Panc1 (cell line): ENCODE measurements around the gene RCL1. TPM values are rescaled to one million over a fixed set of nuclear protein-coding genes. Genes with fewer than 3 reads are reported as not detected.

Experiments
- ATAC-seq: fragments of 200-7000 bp; cut with Tn5 transposase; 2 replicates; pipeline ENCODE4 v1.9.1; 2020; ENCODE audit warnings: mild to moderate bottlenecking, moderate library complexity
- BruUV-seq: library from RNA; stranded (reverse); fragments of 400-500 nt; replicated peaks from 2 replicates; lab custom pipeline; 2021; lab: Mats Ljungman, UMichigan
- CTCF ChIA-PET: fragments of 300-600 bp; sonication (Branson Sonifier 250); formaldehyde crosslinking; loops from one replicate; lab custom pipeline; 2022; ENCODE audit warnings: antibody characterized with exemption; lab: Charles Lee
- POLR2A ChIA-PET: fragments of 300-600 bp; sonication (Branson Sonifier 250); formaldehyde crosslinking; loops from one replicate; lab custom pipeline; 2022; ENCODE audit warnings: antibody characterized with exemption; lab: Charles Lee
- DNase-seq: peaks from one replicate; pipeline ENCODE4 v3.0.0-alpha.2; 2010; ENCODE audit warnings: low read depth, low spot score
- H3K27ac ChIP-seq: 2 replicates; pipeline ENCODE4 v1.5.1; 2011; ENCODE audit warnings: mild to moderate bottlenecking, low read length, inconsistent platforms
- H3K27me3 ChIP-seq: fragments of 200-500 bp; sonication (Bioruptor generic); 2 replicates; pipeline ENCODE4 v1.6.0; 2014; ENCODE audit warnings: low read length, inconsistent platforms; ENCODE audit not compliant: control insufficient read depth, insufficient read depth
- H3K36me3 ChIP-seq: fragments of 200-500 bp; sonication (Bioruptor generic); 2 replicates; pipeline ENCODE4 v1.5.1; 2014; ENCODE audit warnings: inconsistent platforms, mild to moderate bottlenecking, low read length, moderate library complexity; ENCODE audit not compliant: control insufficient read depth, insufficient read depth
- H3K4me1 ChIP-seq: 2 replicates; pipeline ENCODE4 v1.5.1; 2011; ENCODE audit warnings: inconsistent platforms, mild to moderate bottlenecking, low read length, moderate library complexity; ENCODE audit not compliant: control insufficient read depth, insufficient read depth
- H3K4me3 ChIP-seq, 2 experiments: 2 replicates each; pipeline ENCODE4 v1.5.1; 2011 to 2012; ENCODE audit warnings: low read depth in 2 of 2, low read length in 2 of 2, mild to moderate bottlenecking in 2 of 2, inconsistent platforms in 1 of 2, moderate library complexity in 1 of 2
- H3K9me3 ChIP-seq: fragments of 200-500 bp; sonication (Bioruptor generic); 2 replicates; pipeline ENCODE4 v1.5.1; 2014; ENCODE audit warnings: low read depth, mild to moderate bottlenecking, inconsistent platforms, low read length, moderate library complexity; ENCODE audit not compliant: control insufficient read depth, insufficient read depth
- POLR2AphosphoS5 ChIP-seq: IDR thresholded peaks from 2 replicates; pipeline ENCODE4 v1.6.1; 2012; ENCODE audit warnings: mild to moderate bottlenecking, low read depth, low read length, moderate library complexity
- SIN3A ChIP-seq: IDR thresholded peaks from 2 replicates; pipeline ENCODE4 v1.6.1; 2012; ENCODE audit warnings: low read depth, mild to moderate bottlenecking, low read length, moderate library complexity, borderline replicate concordance; ENCODE audit not compliant: insufficient read depth
- TCF7L2 ChIP-seq: IDR thresholded peaks from 2 replicates; pipeline ENCODE4 v1.6.1; 2011; ENCODE audit warnings: mild to moderate bottlenecking, low read depth, low read length, inconsistent platforms
- in situ Hi-C: cut with HindIII; loops from 2 replicates; pipeline ENCODE4 v1.10.0; 2016; ENCODE audit warnings: low sequenced_read_pairs, low pct_unique_long_range_greater_than_20kb
- intact Hi-C: fragments of 100-400 bp; cut with micrococcal nuclease; formaldehyde crosslinking; loops from one replicate; pipeline ENCODE4 v1.10.0; 2022; ENCODE audit not compliant: unreplicated experiment
- total RNA-seq: library from RNA; stranded (reverse); gene quantifications from one replicate; pipeline ENCODE4 v1.2.1, GENCODE V29; 2021; ENCODE audit not compliant: unreplicated experiment
- TF ChIP-seq, protein P1 (sequence below), 2 experiments: IDR thresholded peaks; 2 replicates each; pipeline ENCODE4 v1.6.1; 2011 to 2012; ENCODE audit warnings: low read depth in 2 of 2, control low read depth in 1 of 2, low read length in 1 of 2, mild to moderate bottlenecking in 1 of 2, moderate library complexity in 1 of 2; ENCODE audit not compliant: insufficient read depth in 1 of 2
- TF ChIP-seq, protein P2 (sequence below): fragments of 450-650 bp; IDR thresholded peaks from 2 replicates; pipeline ENCODE4 v1.5.1; 2017; ENCODE audit warnings: mild to moderate bottlenecking

Gene RCL1
- total RNA-seq, 1 experiment from 2014 or later: 11.2 TPM

DNA sequence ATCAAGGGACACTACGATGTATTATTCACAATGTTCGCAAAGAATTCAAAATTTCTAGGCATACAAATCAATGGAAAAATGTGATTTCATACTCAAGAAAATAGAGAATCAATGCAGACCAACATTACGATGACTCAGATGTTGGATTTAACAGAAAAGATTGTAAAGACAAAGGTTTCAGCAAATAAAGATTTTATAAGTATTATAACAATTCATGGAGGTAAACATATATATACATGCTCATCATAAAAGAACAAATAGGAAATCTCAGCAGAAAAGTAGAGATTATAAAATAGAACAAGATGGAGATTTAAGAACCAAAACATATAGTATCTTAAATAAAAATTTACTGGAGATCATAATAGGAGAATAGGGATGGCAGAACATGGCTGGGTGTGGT, 98.9 kb downstream of the RCL1 start:
- intact Hi-C loops: no loop called here
- Histone ChIP-seq H3K27me3 (no peaks in the 10 kb centered on the region), H3K36me3 (no peaks in the 10 kb centered on the region), H3K27ac (no peak overlapping the region), H3K4me3 (no peak overlapping the region), H3K4me1 (no peaks in the 10 kb centered on the region), H3K9me3 (no peaks in the 10 kb centered on the region)
- ATAC-seq: no peak
- no TSS peak for BruUV-seq
- TF ChIP-seq POLR2AphosphoS5 (no peak), TCF7L2 (no peak), SIN3A (no peak)
- TF ChIP-seq, protein P1, sequence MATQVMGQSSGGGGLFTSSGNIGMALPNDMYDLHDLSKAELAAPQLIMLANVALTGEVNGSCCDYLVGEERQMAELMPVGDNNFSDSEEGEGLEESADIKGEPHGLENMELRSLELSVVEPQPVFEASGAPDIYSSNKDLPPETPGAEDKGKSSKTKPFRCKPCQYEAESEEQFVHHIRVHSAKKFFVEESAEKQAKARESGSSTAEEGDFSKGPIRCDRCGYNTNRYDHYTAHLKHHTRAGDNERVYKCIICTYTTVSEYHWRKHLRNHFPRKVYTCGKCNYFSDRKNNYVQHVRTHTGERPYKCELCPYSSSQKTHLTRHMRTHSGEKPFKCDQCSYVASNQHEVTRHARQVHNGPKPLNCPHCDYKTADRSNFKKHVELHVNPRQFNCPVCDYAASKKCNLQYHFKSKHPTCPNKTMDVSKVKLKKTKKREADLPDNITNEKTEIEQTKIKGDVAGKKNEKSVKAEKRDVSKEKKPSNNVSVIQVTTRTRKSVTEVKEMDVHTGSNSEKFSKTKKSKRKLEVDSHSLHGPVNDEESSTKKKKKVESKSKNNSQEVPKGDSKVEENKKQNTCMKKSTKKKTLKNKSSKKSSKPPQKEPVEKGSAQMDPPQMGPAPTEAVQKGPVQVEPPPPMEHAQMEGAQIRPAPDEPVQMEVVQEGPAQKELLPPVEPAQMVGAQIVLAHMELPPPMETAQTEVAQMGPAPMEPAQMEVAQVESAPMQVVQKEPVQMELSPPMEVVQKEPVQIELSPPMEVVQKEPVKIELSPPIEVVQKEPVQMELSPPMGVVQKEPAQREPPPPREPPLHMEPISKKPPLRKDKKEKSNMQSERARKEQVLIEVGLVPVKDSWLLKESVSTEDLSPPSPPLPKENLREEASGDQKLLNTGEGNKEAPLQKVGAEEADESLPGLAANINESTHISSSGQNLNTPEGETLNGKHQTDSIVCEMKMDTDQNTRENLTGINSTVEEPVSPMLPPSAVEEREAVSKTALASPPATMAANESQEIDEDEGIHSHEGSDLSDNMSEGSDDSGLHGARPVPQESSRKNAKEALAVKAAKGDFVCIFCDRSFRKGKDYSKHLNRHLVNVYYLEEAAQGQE (IDR thresholded peaks at IDR 0.05; ENCODE audit: insufficient read depth in 1 of 2, low read depth in 2 of 2, low read length in 1 of 2): no peak
- TF ChIP-seq, protein P2, sequence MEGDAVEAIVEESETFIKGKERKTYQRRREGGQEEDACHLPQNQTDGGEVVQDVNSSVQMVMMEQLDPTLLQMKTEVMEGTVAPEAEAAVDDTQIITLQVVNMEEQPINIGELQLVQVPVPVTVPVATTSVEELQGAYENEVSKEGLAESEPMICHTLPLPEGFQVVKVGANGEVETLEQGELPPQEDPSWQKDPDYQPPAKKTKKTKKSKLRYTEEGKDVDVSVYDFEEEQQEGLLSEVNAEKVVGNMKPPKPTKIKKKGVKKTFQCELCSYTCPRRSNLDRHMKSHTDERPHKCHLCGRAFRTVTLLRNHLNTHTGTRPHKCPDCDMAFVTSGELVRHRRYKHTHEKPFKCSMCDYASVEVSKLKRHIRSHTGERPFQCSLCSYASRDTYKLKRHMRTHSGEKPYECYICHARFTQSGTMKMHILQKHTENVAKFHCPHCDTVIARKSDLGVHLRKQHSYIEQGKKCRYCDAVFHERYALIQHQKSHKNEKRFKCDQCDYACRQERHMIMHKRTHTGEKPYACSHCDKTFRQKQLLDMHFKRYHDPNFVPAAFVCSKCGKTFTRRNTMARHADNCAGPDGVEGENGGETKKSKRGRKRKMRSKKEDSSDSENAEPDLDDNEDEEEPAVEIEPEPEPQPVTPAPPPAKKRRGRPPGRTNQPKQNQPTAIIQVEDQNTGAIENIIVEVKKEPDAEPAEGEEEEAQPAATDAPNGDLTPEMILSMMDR: no peak
- CTCF ChIA-PET: no interaction called here
- POLR2A ChIA-PET: no interaction called here
- in situ Hi-C loops: no loop called here
- DNase-seq: no peak

DNA sequence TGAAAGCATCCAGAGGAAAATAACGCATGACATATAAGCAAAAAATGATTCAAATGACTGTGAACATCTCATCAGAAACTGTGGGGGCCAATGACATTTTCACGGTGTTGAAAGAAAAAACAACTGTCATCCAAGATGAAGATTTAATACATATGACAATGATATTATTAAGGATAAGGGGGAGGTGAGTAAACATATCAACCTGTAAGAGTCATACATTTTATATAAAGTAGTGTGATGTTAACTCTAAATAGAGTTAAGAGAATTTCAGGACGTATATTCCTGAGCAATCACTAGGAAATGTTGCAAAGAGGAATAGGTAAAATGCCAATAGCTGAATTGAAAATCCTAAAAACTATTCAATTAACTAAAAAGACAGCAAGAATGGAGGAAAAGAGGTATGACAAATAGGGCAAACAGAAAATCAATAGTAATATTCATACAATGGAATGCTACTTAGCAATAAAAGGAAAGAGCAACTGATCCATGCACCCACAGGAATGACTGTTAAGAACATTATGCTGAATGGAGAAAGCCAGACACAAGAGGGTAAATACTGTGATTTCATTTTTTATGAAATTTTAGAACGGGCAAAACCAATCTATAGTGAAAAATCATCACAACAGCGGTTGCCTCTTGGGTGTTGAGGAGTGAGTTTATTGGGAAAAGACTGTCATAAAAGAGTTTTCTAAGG, 99.9 kb downstream of the RCL1 start:
- no TSS peak for BruUV-seq
- no peaks in the 10 kb centered on the region for H3K9me3 ChIP-seq
- no peaks in the 10 kb centered on the region for H3K27me3 ChIP-seq
- intact Hi-C loops: no loop called here
- H3K36me3 ChIP-seq: no peaks in the 10 kb centered on the region
- ATAC-seq (no peak), DNase-seq (no peak)
- ChIA-PET POLR2A (no interaction called here), CTCF (no interaction called here)
- in situ Hi-C loops: no loop called here
- no peak overlapping the region for H3K27ac ChIP-seq
- TF ChIP-seq TCF7L2: no peak
- no peak for TF ChIP-seq SIN3A
- no peak for TF ChIP-seq POLR2AphosphoS5
- TF ChIP-seq, protein P2: no peak
- TF ChIP-seq, protein P1 (IDR thresholded peaks at IDR 0.05; ENCODE audit: insufficient read depth in 1 of 2, low read depth in 2 of 2, low read length in 1 of 2): no peak
- no peak overlapping the region for H3K4me3 ChIP-seq
- H3K4me1 ChIP-seq: no peaks in the 10 kb centered on the region
